Progenitor cell of endocrine pancreas (in vitro differentiated cells): Measurements from ENCODE around the gene MTF1. TPM values are rescaled to one million over a fixed set of nuclear protein-coding genes. Genes with fewer than 3 reads are reported as not detected.
A peak's percentile ranks its signal among the peaks of the same experiment; 100 is the strongest.

Experiments used
- DNase-seq: peaks from one replicate; pipeline ENCODE4 v3.0.0; 2021; ENCODE audit warnings: low spot score; ENCODE audit not compliant: unreplicated experiment
- H3K27ac Mint-ChIP-seq: 2 replicates; pipeline ENCODE4 v1.8.0; 2021; ENCODE audit warnings: mild to moderate bottlenecking, moderate library complexity, mixed read lengths
- H3K27me3 Mint-ChIP-seq: 2 replicates; pipeline ENCODE4 v1.8.0; 2021; ENCODE audit warnings: mixed read lengths
- H3K36me3 Mint-ChIP-seq: 2 replicates; pipeline ENCODE4 v1.8.0; 2022; ENCODE audit warnings: mixed read lengths; ENCODE audit not compliant: insufficient read depth
- H3K4me1 Mint-ChIP-seq: 2 replicates; pipeline ENCODE4 v1.8.0; 2021; ENCODE audit warnings: low read depth, mixed read lengths
- H3K4me3 Mint-ChIP-seq: 2 replicates; pipeline ENCODE4 v1.8.0; 2021; ENCODE audit warnings: low read depth, mild to moderate bottlenecking, moderate library complexity, mixed read lengths
- H3K9me3 Mint-ChIP-seq: 2 replicates; pipeline ENCODE4 v1.8.0; 2021; ENCODE audit warnings: low read depth, mixed read lengths
- total RNA-seq: library from RNA; stranded (reverse); gene quantifications from 2 replicates; pipeline ENCODE4 v1.2.1, GENCODE V29; 2021
- TF ChIP-seq, protein P1 (sequence below): fragments of 200-600 bp; sonication (generic); IDR thresholded peaks from one replicate; pipeline ENCODE4 v1.5.0; 2021; ENCODE audit warnings: antibody characterized with exemption, mild to moderate bottlenecking; ENCODE audit not compliant: unreplicated experiment

MTF1 gene
- total RNA-seq, 1 donor from 2014 or later, result 15.3 TPM

DNA sequence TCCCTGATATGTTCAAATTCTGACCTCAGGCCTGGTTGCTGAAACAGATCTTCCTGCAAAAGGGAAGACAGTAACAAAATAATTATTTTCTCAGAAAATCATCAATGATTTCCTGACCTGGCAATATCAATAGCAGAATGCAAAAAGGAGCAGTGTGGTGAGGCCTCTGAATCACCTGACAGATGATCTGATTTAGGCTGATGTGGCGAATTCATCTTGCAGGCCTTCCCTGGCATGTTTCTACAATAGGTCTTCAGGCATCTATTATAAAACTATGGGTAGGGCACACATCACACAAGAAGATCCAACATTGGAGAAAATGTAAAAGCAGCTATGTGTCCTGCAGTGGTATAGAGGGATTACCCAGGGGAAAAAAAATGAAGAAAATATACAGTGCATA is 7.1 kb upstream of the MTF1 start:
- H3K4me3 Mint-ChIP-seq, result no peak overlapping the region
- H3K27me3 Mint-ChIP-seq, result no peaks in the 10 kb centered on the region
- DNase-seq, result no peak
- TF ChIP-seq, protein P1, sequence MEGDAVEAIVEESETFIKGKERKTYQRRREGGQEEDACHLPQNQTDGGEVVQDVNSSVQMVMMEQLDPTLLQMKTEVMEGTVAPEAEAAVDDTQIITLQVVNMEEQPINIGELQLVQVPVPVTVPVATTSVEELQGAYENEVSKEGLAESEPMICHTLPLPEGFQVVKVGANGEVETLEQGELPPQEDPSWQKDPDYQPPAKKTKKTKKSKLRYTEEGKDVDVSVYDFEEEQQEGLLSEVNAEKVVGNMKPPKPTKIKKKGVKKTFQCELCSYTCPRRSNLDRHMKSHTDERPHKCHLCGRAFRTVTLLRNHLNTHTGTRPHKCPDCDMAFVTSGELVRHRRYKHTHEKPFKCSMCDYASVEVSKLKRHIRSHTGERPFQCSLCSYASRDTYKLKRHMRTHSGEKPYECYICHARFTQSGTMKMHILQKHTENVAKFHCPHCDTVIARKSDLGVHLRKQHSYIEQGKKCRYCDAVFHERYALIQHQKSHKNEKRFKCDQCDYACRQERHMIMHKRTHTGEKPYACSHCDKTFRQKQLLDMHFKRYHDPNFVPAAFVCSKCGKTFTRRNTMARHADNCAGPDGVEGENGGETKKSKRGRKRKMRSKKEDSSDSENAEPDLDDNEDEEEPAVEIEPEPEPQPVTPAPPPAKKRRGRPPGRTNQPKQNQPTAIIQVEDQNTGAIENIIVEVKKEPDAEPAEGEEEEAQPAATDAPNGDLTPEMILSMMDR, result no peak
- H3K27ac Mint-ChIP-seq, result no peak overlapping the region
- peaks cover 10% of the 10 kb centered on the region for H3K36me3 Mint-ChIP-seq
- H3K9me3 Mint-ChIP-seq, result no peaks in the 10 kb centered on the region
- no peaks in the 10 kb centered on the region for H3K4me1 Mint-ChIP-seq

GRCh38 chr1:37865348-37866120 is 6.1 kb upstream of the MTF1 start:
- Mint-ChIP-seq H3K27me3 (no peaks in the 10 kb centered on the region), H3K4me1 (no peaks in the 10 kb centered on the region), H3K9me3 (no peaks in the 10 kb centered on the region), H3K36me3 (peaks cover 10% of the 10 kb centered on the region), H3K4me3 (no peak overlapping the region), H3K27ac (no peak overlapping the region)
- TF ChIP-seq, protein P1, result no peak
- DNase-seq, result no peak

DNA sequence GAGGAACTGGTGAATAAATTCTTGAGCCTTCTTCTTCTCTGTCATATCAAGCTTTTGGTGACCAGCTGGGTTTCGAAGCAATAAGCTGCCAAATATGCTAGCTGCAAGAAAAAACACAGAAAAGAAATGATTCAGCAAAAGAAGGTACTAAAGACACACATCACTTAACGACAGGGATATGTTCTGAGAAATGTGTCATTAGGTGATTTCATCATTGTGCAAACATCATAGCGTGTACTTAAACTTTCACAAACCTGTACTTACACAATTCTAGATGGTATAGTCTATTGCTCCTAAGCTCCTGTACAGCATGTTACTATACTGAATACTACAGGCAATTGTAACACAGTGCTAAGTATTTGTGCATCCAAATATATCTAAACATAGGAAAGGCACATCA is 2.9 kb upstream of the MTF1 start:
- Mint-ChIP-seq H3K27ac (no peak overlapping the region), H3K9me3 (no peaks in the 10 kb centered on the region), H3K4me3 (no peak overlapping the region), H3K27me3 (no peaks in the 10 kb centered on the region), H3K4me1 (peaks cover 9% of the 10 kb centered on the region), H3K36me3 (peaks cover 8% of the 10 kb centered on the region)
- TF ChIP-seq, protein P1, result no peak
- no peak for DNase-seq

DNA sequence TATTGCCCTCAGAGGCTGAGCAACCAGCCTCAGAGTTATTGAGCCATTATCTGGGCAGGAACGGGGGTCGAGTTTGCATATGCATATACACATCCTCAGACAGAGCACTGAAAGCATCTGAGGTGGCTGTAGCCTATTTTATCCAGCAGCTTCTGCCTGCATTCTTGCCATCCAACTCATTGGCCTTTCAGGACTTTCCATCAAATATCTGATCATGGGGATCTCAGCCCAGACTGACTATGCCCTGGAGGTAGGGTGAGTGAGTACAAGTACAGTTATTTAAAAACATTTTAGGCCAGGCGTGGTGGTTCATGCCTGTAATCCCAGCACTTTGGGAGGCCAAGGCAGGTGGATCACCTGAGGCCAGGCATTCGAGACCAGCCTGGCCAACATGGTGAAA is 1.8 kb upstream of the MTF1 start:
- Mint-ChIP-seq H3K27ac (no peak overlapping the region), H3K4me3 (no peak overlapping the region)

DNA sequence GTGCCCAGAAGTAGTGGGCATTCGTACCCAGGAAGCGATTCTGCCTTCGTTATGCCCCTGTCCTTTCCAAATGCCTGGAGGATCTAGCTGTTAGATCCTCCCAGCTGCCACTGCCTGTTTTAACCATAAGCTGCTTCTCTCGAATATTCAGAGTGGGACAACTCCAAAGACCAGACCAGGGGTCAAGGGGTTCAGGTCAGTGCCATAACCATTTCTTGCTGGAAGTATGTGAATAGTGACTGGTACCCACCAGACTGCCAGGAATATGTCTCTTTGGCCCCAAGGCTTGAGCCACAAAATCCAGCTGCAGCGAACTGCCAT is 914 bp upstream of the MTF1 start:
- no peaks in the 10 kb centered on the region for H3K27me3 Mint-ChIP-seq
- no peak for DNase-seq
- peaks cover 9% of the 10 kb centered on the region for H3K4me1 Mint-ChIP-seq
- H3K9me3 Mint-ChIP-seq, result no peaks in the 10 kb centered on the region
- TF ChIP-seq, protein P1, result peak; percentile 34
- H3K36me3 Mint-ChIP-seq, result peaks cover 10% of the 10 kb centered on the region
- H3K4me3 Mint-ChIP-seq, result peak overlapping the region; percentile 94
- peak overlapping the region; percentile 96 for H3K27ac Mint-ChIP-seq

More for the DNA sequence above, 1.8 kb upstream of the MTF1 start:
- Mint-ChIP-seq H3K9me3 (no peaks in the 10 kb centered on the region), H3K4me1 (peaks cover 9% of the 10 kb centered on the region), H3K27me3 (no peaks in the 10 kb centered on the region), H3K36me3 (peaks cover 11% of the 10 kb centered on the region)
- TF ChIP-seq, protein P1, result no peak
- DNase-seq, result no peak
